RKO (cell line): Measurements from ENCODE around the gene PLA2G4A.
"Not testable (repeated sequence)": the region's sequence is repeated elsewhere in the genome, so short reads cannot be mapped to it uniquely, and the experiment has no call there.

Experiments used
- DNase-seq: peaks from one replicate; pipeline ENCODE4 v3.0.0-alpha.2; 2016; ENCODE audit warnings: low spot score

PLA2G4A gene

GRCh38 chr1:186875896-186876835 lies 47.4 kb downstream of the PLA2G4A start:
- DNase-seq: no peak

GRCh38 chr1:186878356-186878755 lies 49.6 kb downstream of the PLA2G4A start:
- DNase-seq: no peak

GRCh38 chr1:186880982-186881381 lies 52.2 kb downstream of the PLA2G4A start:
- DNase-seq: no peak

- DNase-seq: no peak
These were observed 53.8 kb downstream of the PLA2G4A start for GRCh38 chr1:186882372-186883134.

GRCh38 chr1:186884251-186884650 lies 55.5 kb downstream of the PLA2G4A start:
- DNase-seq: no peak

GRCh38 chr1:186887203-186887602 lies 58.5 kb downstream of the PLA2G4A start:
- no peak for DNase-seq

- peak; percentile 4 for DNase-seq
These were observed 59.6 kb downstream of the PLA2G4A start for GRCh38 chr1:186888367-186888766.

- no peak for DNase-seq
These were observed 64.2 kb downstream of the PLA2G4A start for GRCh38 chr1:186892936-186893335.

GRCh38 chr1:186894415-186894814 lies 65.7 kb downstream of the PLA2G4A start:
- DNase-seq: no peak

GRCh38 chr1:186896211-186896610 lies 67.5 kb downstream of the PLA2G4A start:
- no peak for DNase-seq

- no peak for DNase-seq
These were observed 68.3 kb downstream of the PLA2G4A start for GRCh38 chr1:186897008-186897407.

- no peak for DNase-seq
These were observed 70.8 kb downstream of the PLA2G4A start for GRCh38 chr1:186899577-186899976.

- DNase-seq: no peak
These were observed 71.2 kb downstream of the PLA2G4A start for GRCh38 chr1:186899977-186900376.

GRCh38 chr1:186900539-186901237 lies 71.9 kb downstream of the PLA2G4A start:
- no peak for DNase-seq

- DNase-seq: no peak
These were observed 72.9 kb downstream of the PLA2G4A start for GRCh38 chr1:186901631-186902030.

- no peak for DNase-seq
These were observed 74.8 kb downstream of the PLA2G4A start for GRCh38 chr1:186903374-186904136.

- no peak for DNase-seq
These were observed 75.6 kb downstream of the PLA2G4A start for GRCh38 chr1:186904361-186904760.

GRCh38 chr1:186905561-186905960 lies 76.8 kb downstream of the PLA2G4A start:
- DNase-seq: no peak

GRCh38 chr1:186915555-186915954 lies 86.8 kb downstream of the PLA2G4A start:
- no peak for DNase-seq

GRCh38 chr1:186917106-186917786 lies 88.5 kb downstream of the PLA2G4A start:
- peak; percentile 38 for DNase-seq

GRCh38 chr1:186921386-186921785 lies 92.6 kb downstream of the PLA2G4A start:
- not testable (repeated sequence) for DNase-seq
